A549 (cell line): Measurements from ENCODE around the gene WFS1. TPM values are rescaled to one million over a fixed set of nuclear protein-coding genes. Genes with fewer than 3 reads are reported as not detected.

Experiments
- ATAC-seq, 2 experiments: fragments of 200-7000 bp in 1 of 2; fragments of >200 bp in 1 of 2; cut with Nextera tagmentation in 1 of 2; cut with Tn5 transposase in 1 of 2; 3 replicates each; pipeline versions ENCODE4 v1.8.0 to v1.9.1; 2018 to 2020; ENCODE audit warnings: mild to moderate bottlenecking in 1 of 2, moderate library complexity in 1 of 2
- CTCF ChIA-PET: fragments of 300-600 bp; sonication (Branson Sonifier 250); formaldehyde crosslinking; extraction: SDS; loops from one replicate; lab custom pipeline; 2021; ENCODE audit warnings: antibody characterized with exemption, inconsistent platforms; lab: Yijun Ruan, JAX
- POLR2A ChIA-PET: fragments of 350-600 bp; formaldehyde crosslinking; extraction: SDS; loops from one replicate; lab custom pipeline; 2021; ENCODE audit warnings: antibody characterized with exemption, inconsistent platforms; lab: Yijun Ruan, JAX
- DNase-seq, 2 experiments: peaks; one replicate each; pipeline versions ENCODE4 v3.0.0 to v3.0.0-alpha.2; 2011 to 2016; ENCODE audit warnings: low read depth in 1 of 2, low spot score in 1 of 2
- FAIRE-seq: peaks from 2 replicates; lab custom pipeline; 2011; peaks lifted over from hg19 to GRCh38; lab: Jason Lieb, UNC
- H3K27ac ChIP-seq, 2 experiments: fragments of >200 bp; sonication (Bioruptor Twin); formaldehyde crosslinking; 3 replicates each; pipeline ENCODE4 v1.5.1; 2016 to 2017
- H3K4me1 ChIP-seq: fragments of >200 bp; sonication (Bioruptor Twin); formaldehyde crosslinking; 3 replicates; pipeline ENCODE4 v1.6.1; 2016
- H3K4me2 ChIP-seq: fragments of >200 bp; sonication (Bioruptor Twin); formaldehyde crosslinking; 3 replicates; pipeline ENCODE4 v1.6.1; 2016
- H3K4me3 ChIP-seq: fragments of >200 bp; sonication (Bioruptor Twin); formaldehyde crosslinking; 3 replicates; pipeline ENCODE4 v1.5.1; 2016
- H3K9me3 ChIP-seq: fragments of >200 bp; sonication (Bioruptor Twin); formaldehyde crosslinking; 3 replicates; pipeline ENCODE4 v1.6.1; 2016
- ATOH8 ChIP-seq: fragments of 250-450 bp; sonication (Bioruptor Pico); IDR thresholded peaks from 2 replicates; pipeline ENCODE4 v1.5.0; 2020; ENCODE audit warnings: low read depth, mild to moderate bottlenecking, moderate library complexity
- BHLHE40 ChIP-seq: IDR thresholded peaks from 2 replicates; pipeline ENCODE4 v1.6.1; 2012; ENCODE audit warnings: low read depth, low read length, inconsistent platforms
- CEBPB ChIP-seq, 2 experiments: fragments of >200 bp in 1 of 2; sonication (Bioruptor Twin) in 1 of 2; formaldehyde crosslinking in 1 of 2; IDR thresholded peaks; 2 replicates each; pipeline ENCODE4 v1.6.1; 2012 to 2016
- EHF ChIP-seq: fragments of 250-450 bp; sonication (Bioruptor Pico); IDR thresholded peaks from 2 replicates; pipeline ENCODE4 v1.5.0; 2020; ENCODE audit warnings: mild to moderate bottlenecking
- ESRRA ChIP-seq: fragments of 150-350 bp; IDR thresholded peaks from 2 replicates; pipeline ENCODE4 v1.6.1; 2014; ENCODE audit warnings: mild to moderate bottlenecking, low read length, borderline replicate concordance
- FOSB ChIP-seq: fragments of 250-450 bp; sonication (Bioruptor Pico); IDR thresholded peaks from 2 replicates; pipeline ENCODE4 v1.5.0; 2020; ENCODE audit warnings: mild to moderate bottlenecking, moderate library complexity
- FOSL2 ChIP-seq, 2 experiments: fragments of 450-650 bp in 1 of 2; fragments of >200 bp in 1 of 2; sonication (Bioruptor Twin) in 1 of 2; formaldehyde crosslinking; IDR thresholded peaks; 2 replicates each; pipeline versions ENCODE4 v1.5.0 to v1.6.1; 2016 to 2020; ENCODE audit warnings: mild to moderate bottlenecking in 1 of 2, moderate library complexity in 1 of 2
- HDAC2 ChIP-seq: fragments of 200-600 bp; sonication (generic); IDR thresholded peaks from 2 replicates; pipeline ENCODE4 v1.6.1; 2016
- HOXA7 ChIP-seq: fragments of 250-450 bp; sonication (Bioruptor Pico); IDR thresholded peaks from 2 replicates; pipeline ENCODE4 v1.5.0; 2020; ENCODE audit warnings: mild to moderate bottlenecking, moderate library complexity
- HOXB13 ChIP-seq: fragments of 250-450 bp; sonication (Bioruptor Pico); IDR thresholded peaks from 2 replicates; pipeline ENCODE4 v1.5.0; 2020; ENCODE audit warnings: low read depth, mild to moderate bottlenecking, moderate library complexity
- HOXB5 ChIP-seq: fragments of 250-450 bp; sonication (Bioruptor Pico); IDR thresholded peaks from 2 replicates; pipeline ENCODE4 v1.5.0; 2020; ENCODE audit warnings: mild to moderate bottlenecking, moderate library complexity
- JUN ChIP-seq, 2 experiments: fragments of >200 bp; sonication (Bioruptor Twin); formaldehyde crosslinking; IDR thresholded peaks; 2 replicates in 1 of 2; 3 replicates in 1 of 2; pipeline ENCODE4 v1.6.1; 2016 to 2017
- MAZ ChIP-seq: fragments of 150-350 bp; IDR thresholded peaks from 2 replicates; pipeline ENCODE4 v1.6.1; 2014; ENCODE audit warnings: antibody characterized with exemption, low read depth, low read length, borderline replicate concordance
- POLR2A ChIP-seq: IDR thresholded peaks from 2 replicates; pipeline ENCODE4 v1.6.1; 2012; ENCODE audit warnings: mild to moderate bottlenecking, low read length
- RAD21 ChIP-seq, 2 experiments: fragments of >200 bp in 1 of 2; sonication (Bioruptor Twin) in 1 of 2; formaldehyde crosslinking in 1 of 2; IDR thresholded peaks in 1 of 2; conservative IDR thresholded peaks in 1 of 2; 2 replicates in 1 of 2; 3 replicates in 1 of 2; pipeline ENCODE4 v1.6.1; 2012 to 2018; ENCODE audit warnings: inconsistent platforms in 1 of 2
- RARB ChIP-seq: fragments of 250-450 bp; sonication (Bioruptor Pico); IDR thresholded peaks from 2 replicates; pipeline ENCODE4 v1.8.0; 2021; ENCODE audit warnings: mild to moderate bottlenecking, moderate library complexity
- RCOR1 ChIP-seq: fragments of 150-350 bp; IDR thresholded peaks from 2 replicates; pipeline ENCODE4 v1.6.1; 2014; ENCODE audit warnings: antibody characterized with exemption, low read length, low read depth
- RNF2 ChIP-seq: fragments of 200-600 bp; sonication (generic); IDR thresholded peaks from 2 replicates; pipeline ENCODE4 v1.6.1; 2016; ENCODE audit warnings: low read depth, mild to moderate bottlenecking, antibody characterized with exemption, moderate library complexity, borderline replicate concordance
- SREBF2 ChIP-seq: fragments of 450-650 bp; IDR thresholded peaks from 2 replicates; pipeline ENCODE4 v1.6.1; 2014; ENCODE audit warnings: mild to moderate bottlenecking, moderate library complexity
- WGBS: methylation state at CpG from one replicate; pipeline ENCODE4 v1.1.6; 2017; ENCODE audit errors: missing lambda C conversion rate; 5-methylcytosine and 5-hydroxymethylcytosine counted together
- polyA plus RNA-seq, 4 experiments: library from polyadenylated mRNA; depleted of rRNA in 3 of 4; stranded (reverse); fragments of >200 nt; fragmentation: RNase III in 1 of 4; extraction: RNeasy Plus Mini Kit Qiagen cat#74134 plus additional on column Dnase treatment in 1 of 4; gene quantifications; 2 replicates in 3 of 4; 3 replicates in 1 of 4; pipeline ENCODE4 v1.2.3, GENCODE V29; 2011 to 2017
- TF ChIP-seq, protein P1 (sequence below): IDR thresholded peaks from 2 replicates; pipeline ENCODE4 v1.6.1; 2012
- TF ChIP-seq, protein P2 (sequence below): fragments of 150-350 bp; IDR thresholded peaks from 2 replicates; pipeline ENCODE4 v1.6.1; 2014; ENCODE audit warnings: low read depth, mild to moderate bottlenecking, low read length

The WFS1 gene
- polyA plus RNA-seq, 2 of the 4 experiments (the other 2 are of a cell fraction) = 8.8 to 13.6 TPM

- H3K4me1 ChIP-seq = no peaks in the 10 kb centered on the region
- no peak overlapping the region for H3K4me3 ChIP-seq
- DNase-seq (no peak), FAIRE-seq (no peak), ATAC-seq (no peak)
- H3K27ac ChIP-seq = no peak overlapping the region
- CTCF ChIA-PET = interaction anchor here (0.8 to 2.5 kb wide), 4 partner anchors 20 to 240 kb away, joined by 3 to 8 read pairs (median 3); no protein-coding TSS in a partner anchor
- H3K9me3 ChIP-seq = no peaks in the 10 kb centered on the region
- POLR2A ChIA-PET = no interaction called here
- no peak overlapping the region for H3K4me2 ChIP-seq
- 85% methylated on average over 5 of the region's 12 CpGs for WGBS
- TF ChIP-seq BHLHE40 (no peak), FOSL2 (IDR thresholded peaks at IDR 0.05) (no peak), FOSL2 (CRISPR knock-in tag; IDR thresholded peaks at IDR 0.05) (no peak), RARB (CRISPR knock-in tag) (no peak)
These were observed 37.6 kb downstream of the WFS1 start for GRCh38 chr4:6307230-6307629.

GRCh38 chr4:6307891-6308290 is 38.2 kb downstream of the WFS1 start:
- Histone ChIP-seq H3K9me3 (no peaks in the 10 kb centered on the region), H3K4me2 (no peak overlapping the region), H3K27ac (no peak overlapping the region), H3K4me1 (no peaks in the 10 kb centered on the region), H3K4me3 (no peak overlapping the region)
- ChIA-PET POLR2A (no interaction called here), CTCF (interaction anchor here (0.8 to 2.7 kb wide), 3 partner anchors 20 to 57 kb away, joined by 3 to 13 read pairs (median 3); no protein-coding TSS in a partner anchor)
- no peak for TF ChIP-seq RAD21 (conservative IDR thresholded peaks at IDR 0.05 in 1 of 2, IDR thresholded peaks at IDR 0.05 in 1 of 2)
- no peak for TF ChIP-seq POLR2A
- TF ChIP-seq, protein P1, sequence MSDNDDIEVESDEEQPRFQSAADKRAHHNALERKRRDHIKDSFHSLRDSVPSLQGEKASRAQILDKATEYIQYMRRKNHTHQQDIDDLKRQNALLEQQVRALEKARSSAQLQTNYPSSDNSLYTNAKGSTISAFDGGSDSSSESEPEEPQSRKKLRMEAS = no peak
- TF ChIP-seq HOXB5 (CRISPR knock-in tag) = no peak
- no peak for TF ChIP-seq HOXA7 (CRISPR knock-in tag)
- no peak for TF ChIP-seq HDAC2
- TF ChIP-seq ESRRA = no peak
- TF ChIP-seq EHF = no peak
- no peak for TF ChIP-seq JUN (IDR thresholded peaks at IDR 0.05)
- TF ChIP-seq RCOR1 = no peak
- no peak for TF ChIP-seq FOSB (CRISPR knock-in tag)
- no peak for TF ChIP-seq MAZ
- TF ChIP-seq CEBPB (IDR thresholded peaks at IDR 0.05) = no peak
- no peak for TF ChIP-seq HOXB13 (CRISPR knock-in tag)
- no peak for TF ChIP-seq SREBF2
- TF ChIP-seq, protein P2, sequence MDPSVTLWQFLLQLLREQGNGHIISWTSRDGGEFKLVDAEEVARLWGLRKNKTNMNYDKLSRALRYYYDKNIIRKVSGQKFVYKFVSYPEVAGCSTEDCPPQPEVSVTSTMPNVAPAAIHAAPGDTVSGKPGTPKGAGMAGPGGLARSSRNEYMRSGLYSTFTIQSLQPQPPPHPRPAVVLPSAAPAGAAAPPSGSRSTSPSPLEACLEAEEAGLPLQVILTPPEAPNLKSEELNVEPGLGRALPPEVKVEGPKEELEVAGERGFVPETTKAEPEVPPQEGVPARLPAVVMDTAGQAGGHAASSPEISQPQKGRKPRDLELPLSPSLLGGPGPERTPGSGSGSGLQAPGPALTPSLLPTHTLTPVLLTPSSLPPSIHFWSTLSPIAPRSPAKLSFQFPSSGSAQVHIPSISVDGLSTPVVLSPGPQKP = no peak
- no peak for TF ChIP-seq ATOH8 (CRISPR knock-in tag)
- DNase-seq (no peak), ATAC-seq (no peak), FAIRE-seq (no peak)
- WGBS = 73% methylated on average over 8 of the region's 8 CpGs

- no peak for TF ChIP-seq RNF2
- TF ChIP-seq, protein P1 = 0 out of 2 replicates have a peak, but pooled peaks have one; percentile 26
- Histone ChIP-seq H3K27ac (peak overlapping the region in 1 of 2 experiments; percentile 74; a peak in 3 of 6 replicates), H3K4me3 (peak overlapping the region; percentile 38), H3K4me2 (peak overlapping the region; percentile 62), H3K4me1 (no peaks in the 10 kb centered on the region), H3K9me3 (no peaks in the 10 kb centered on the region)
- DNase-seq (peak in 1 of 2 experiments; percentile 29), FAIRE-seq (no peak), ATAC-seq (peak; percentile 62 to 83; a peak in 5 of 6 replicates)
- POLR2A ChIA-PET = no interaction called here
- 87% methylated on average over 7 of the region's 65 CpGs for WGBS
- CTCF ChIA-PET = interaction anchor here (1.0 to 2.7 kb wide), 4 partner anchors 19 to 58 kb away, joined by 3 to 13 read pairs (median 4); no protein-coding TSS in a partner anchor
These were observed 39.4 kb downstream of the WFS1 start for GRCh38 chr4:6308899-6309643.
